ENCODE measurements around the gene CAST. TPM values are rescaled to one million over a fixed set of nuclear protein-coding genes. Genes with fewer than 3 reads are reported as not detected.
"Not testable (repeated sequence)": the region's sequence is repeated elsewhere in the genome, so short reads cannot be mapped to it uniquely, and the experiment has no call there.

Gene CAST
- total RNA-seq, 1 donor from 2014 or later = 182 TPM

DNA sequence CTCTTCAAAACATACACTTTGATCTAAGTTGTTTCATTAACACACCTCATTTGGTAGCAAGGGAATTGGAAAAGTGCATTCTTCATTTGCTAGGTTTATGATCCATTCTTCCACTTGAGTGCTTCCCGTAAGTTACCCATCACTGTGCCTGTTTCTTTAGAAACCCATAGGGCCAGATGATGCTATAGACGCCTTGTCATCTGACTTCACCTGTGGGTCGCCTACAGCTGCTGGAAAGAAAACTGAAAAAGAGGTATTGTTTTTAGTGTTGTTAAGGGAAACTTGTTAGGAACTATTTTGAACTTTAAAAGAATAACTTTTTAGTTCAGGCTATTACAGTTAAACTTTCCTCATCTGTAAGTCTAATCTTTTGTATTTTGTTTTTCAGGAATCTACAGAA, 78.9 kb downstream of the CAST start:
- Histone ChIP-seq H3K27me3 (ENCODE audit: control insufficient read depth, insufficient read depth, low read length) (no peaks in the 10 kb centered on the region), H3K4me3 (ENCODE audit: low read depth, low read length) (no peak overlapping the region), H3K36me3 (ENCODE audit: control insufficient read depth, insufficient read depth, low read length) (peaks cover 29% of the 10 kb centered on the region)
- DNase-seq (ENCODE audit: low read depth) (no peak), FAIRE-seq (no peak)
- TF ChIP-seq, protein P1, sequence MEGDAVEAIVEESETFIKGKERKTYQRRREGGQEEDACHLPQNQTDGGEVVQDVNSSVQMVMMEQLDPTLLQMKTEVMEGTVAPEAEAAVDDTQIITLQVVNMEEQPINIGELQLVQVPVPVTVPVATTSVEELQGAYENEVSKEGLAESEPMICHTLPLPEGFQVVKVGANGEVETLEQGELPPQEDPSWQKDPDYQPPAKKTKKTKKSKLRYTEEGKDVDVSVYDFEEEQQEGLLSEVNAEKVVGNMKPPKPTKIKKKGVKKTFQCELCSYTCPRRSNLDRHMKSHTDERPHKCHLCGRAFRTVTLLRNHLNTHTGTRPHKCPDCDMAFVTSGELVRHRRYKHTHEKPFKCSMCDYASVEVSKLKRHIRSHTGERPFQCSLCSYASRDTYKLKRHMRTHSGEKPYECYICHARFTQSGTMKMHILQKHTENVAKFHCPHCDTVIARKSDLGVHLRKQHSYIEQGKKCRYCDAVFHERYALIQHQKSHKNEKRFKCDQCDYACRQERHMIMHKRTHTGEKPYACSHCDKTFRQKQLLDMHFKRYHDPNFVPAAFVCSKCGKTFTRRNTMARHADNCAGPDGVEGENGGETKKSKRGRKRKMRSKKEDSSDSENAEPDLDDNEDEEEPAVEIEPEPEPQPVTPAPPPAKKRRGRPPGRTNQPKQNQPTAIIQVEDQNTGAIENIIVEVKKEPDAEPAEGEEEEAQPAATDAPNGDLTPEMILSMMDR (IDR thresholded peaks at IDR 0.05; ENCODE audit: insufficient read depth, low read length, severe bottlenecking) = no peak

DNA sequence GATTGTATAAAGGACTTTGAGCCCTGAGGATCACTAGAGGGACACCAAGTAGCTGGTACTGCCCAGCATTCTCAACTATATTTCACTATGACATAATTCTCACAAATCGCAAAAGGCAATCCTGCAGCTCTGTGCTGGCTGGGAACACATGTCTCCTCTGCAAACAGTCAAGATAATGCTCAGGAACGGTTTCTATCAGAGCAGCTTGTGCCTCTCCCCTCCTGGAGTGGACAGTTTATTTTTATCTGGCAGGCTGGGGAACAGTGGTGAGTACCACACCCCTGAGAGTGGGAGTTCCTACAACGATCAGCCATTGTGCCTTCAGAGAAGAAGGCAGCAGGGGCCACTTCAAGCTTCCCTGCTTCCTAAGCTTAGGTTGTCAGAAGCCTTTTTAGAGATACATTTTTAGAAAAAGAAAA, 79.7 kb downstream of the CAST start:
- H3K27me3 ChIP-seq (ENCODE audit: control insufficient read depth, insufficient read depth, low read length) = no peaks in the 10 kb centered on the region
- FAIRE-seq = no peak
- TF ChIP-seq, protein P1 (IDR thresholded peaks at IDR 0.05; ENCODE audit: insufficient read depth, low read length, severe bottlenecking) = no peak
- peaks cover 31% of the 10 kb centered on the region for H3K36me3 ChIP-seq (ENCODE audit: control insufficient read depth, insufficient read depth, low read length)
- no peak for DNase-seq (ENCODE audit: low read depth)
- H3K4me3 ChIP-seq (ENCODE audit: low read depth, low read length) = no peak overlapping the region

DNA sequence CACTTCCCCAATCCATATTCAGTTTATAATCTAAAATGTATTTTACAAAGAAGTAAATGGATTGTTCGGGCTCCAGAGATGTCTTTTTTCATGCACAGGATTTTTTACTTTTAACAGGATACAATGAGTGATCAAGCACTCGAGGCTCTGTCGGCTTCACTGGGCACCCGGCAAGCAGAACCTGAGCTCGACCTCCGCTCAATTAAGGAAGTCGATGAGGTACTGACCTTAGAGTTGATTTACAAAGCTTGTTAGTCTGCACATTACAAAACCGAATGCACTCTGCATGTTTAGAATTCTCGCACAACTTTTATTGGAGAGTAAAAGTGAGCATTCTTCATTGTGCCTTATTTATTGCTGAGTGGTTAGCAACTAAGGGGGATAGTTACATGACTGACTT, 80.4 kb downstream of the CAST start:
- DNase-seq (ENCODE audit: low read depth) = no peak
- Histone ChIP-seq H3K36me3 (ENCODE audit: control insufficient read depth, insufficient read depth, low read length) (peaks cover 34% of the 10 kb centered on the region), H3K4me3 (ENCODE audit: low read depth, low read length) (no peak overlapping the region), H3K27me3 (ENCODE audit: control insufficient read depth, insufficient read depth, low read length) (no peaks in the 10 kb centered on the region)
- FAIRE-seq = no peak
- TF ChIP-seq, protein P1 (IDR thresholded peaks at IDR 0.05; ENCODE audit: insufficient read depth, low read length, severe bottlenecking) = no peak

DNA sequence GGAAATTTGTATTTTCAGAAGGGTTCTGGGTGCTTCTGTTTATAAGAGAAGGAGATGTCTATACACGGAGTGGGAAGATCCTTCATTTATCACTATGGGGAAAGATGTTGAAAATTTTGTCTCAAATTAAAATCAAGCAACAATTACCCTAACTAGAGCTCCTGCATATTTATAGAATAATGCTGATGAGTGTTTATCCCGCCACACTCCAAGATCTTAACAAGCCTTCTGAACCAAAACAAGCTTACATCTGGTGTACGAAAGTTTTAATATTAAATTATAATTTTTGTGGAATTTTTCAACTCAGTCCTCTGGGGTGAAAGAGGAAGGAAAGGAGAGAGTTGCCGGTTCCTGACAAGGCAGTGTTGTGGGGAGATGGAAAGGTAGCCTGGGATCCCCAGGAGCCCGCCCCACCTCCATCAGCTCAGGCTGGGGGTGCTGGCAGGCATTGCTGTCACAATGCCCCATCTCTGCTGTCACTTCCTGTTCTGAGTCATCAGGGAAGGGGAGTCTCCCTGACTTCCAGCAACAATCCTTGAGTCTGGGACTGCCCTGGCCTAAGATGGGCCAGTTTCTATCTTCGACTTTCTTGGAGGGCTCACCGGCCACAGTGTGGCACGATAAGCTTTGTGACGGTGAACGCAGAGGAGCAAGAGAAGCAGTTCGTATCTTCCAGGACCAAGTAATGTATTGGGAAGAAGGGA, 81.0 kb downstream of the CAST start:
- no peaks in the 10 kb centered on the region for H3K27me3 ChIP-seq (ENCODE audit: control insufficient read depth, insufficient read depth, low read length)
- DNase-seq (ENCODE audit: low read depth) = peak; percentile 58
- TF ChIP-seq, protein P1 (IDR thresholded peaks at IDR 0.05; ENCODE audit: insufficient read depth, low read length, severe bottlenecking) = no peak
- H3K4me3 ChIP-seq (ENCODE audit: low read depth, low read length) = no peak overlapping the region
- FAIRE-seq = no peak
- H3K36me3 ChIP-seq (ENCODE audit: control insufficient read depth, insufficient read depth, low read length) = peaks cover 35% of the 10 kb centered on the region

DNA sequence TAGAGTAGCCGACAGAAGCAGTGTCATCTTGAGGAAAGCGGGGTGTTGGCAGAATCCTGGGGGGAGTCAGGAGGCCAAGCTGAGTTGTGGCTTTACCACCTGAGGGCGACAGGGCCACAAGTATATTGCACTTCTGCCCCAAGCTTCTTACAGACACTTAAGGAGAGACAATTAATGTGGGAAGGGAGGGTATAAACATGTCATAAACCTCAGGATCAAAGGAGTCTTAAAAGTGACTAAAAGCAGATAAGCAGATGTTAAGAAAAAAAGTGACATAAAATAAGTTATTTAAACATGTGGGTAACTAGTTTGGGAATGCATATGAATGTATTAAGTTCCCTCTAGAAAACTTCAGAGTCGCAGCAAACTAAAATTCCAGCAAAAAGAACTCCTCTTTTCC, 81.6 kb downstream of the CAST start:
- Histone ChIP-seq H3K4me3 (ENCODE audit: low read depth, low read length) (no peak overlapping the region), H3K36me3 (ENCODE audit: control insufficient read depth, insufficient read depth, low read length) (peaks cover 34% of the 10 kb centered on the region), H3K27me3 (ENCODE audit: control insufficient read depth, insufficient read depth, low read length) (no peaks in the 10 kb centered on the region)
- TF ChIP-seq, protein P1 (IDR thresholded peaks at IDR 0.05; ENCODE audit: insufficient read depth, low read length, severe bottlenecking) = no peak
- DNase-seq (ENCODE audit: low read depth) (no peak), FAIRE-seq (no peak)

DNA sequence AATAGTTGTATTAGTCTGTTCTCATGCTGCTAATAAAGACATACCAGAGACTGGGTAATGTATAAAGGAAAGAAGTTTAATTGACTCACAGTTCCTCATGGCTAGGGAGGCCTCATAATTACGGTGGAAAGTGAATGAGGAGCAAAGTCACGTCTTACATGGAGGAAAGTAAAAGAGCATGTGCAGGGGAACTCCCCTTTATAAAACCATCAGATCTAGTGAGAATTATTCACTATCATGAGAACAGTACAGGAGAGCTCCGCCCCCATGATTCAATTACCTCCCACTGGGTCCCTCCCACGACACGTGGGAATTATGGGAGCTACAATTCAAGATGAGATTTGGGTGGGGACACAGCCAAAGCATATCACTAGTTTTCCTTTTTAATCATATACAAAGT, 82.0 kb downstream of the CAST start:
- not testable (repeated sequence) for H3K4me3 ChIP-seq (ENCODE audit: low read depth, low read length); DNase-seq (ENCODE audit: low read depth); H3K27me3 ChIP-seq (ENCODE audit: control insufficient read depth, insufficient read depth, low read length); FAIRE-seq
- peaks cover 36% of the 10 kb centered on the region for H3K36me3 ChIP-seq (ENCODE audit: control insufficient read depth, insufficient read depth, low read length)

All from bronchial epithelial cell (primary cell).